ENCODE data around the gene RASSF3.

GRCh38 chr12:64585104-64585503, 25.2 kb upstream of the RASSF3 start:
- no peak for TF ChIP-seq CTCF (IDR thresholded peaks at IDR 0.05)
- no peak for TF ChIP-seq POLR2AphosphoS5 (IDR thresholded peaks at IDR 0.05; ENCODE audit: insufficient read depth in 1 of 2, low read depth in 1 of 2)
- TF ChIP-seq POLR2A (IDR thresholded peaks at IDR 0.05), result no peak
